GM21576 (cell line): Measurements from ENCODE around the gene ANKRD50.

Experiments
- ATAC-seq: cut with Tn5 transposase; IDR thresholded peaks from one replicate; pipeline ENCODE4 v1.9.1; 2021; ENCODE audit warnings: mild to moderate bottlenecking, moderate library complexity; ENCODE audit not compliant: unreplicated experiment

Gene ANKRD50

GRCh38 chr4:124710015-124710741 is 2.4 kb downstream of the ANKRD50 start:
- no peak for ATAC-seq

- no peak for ATAC-seq
Observed at GRCh38 chr4:124708517-124709300, 3.8 kb downstream of the ANKRD50 start.

GRCh38 chr4:124705393-124705792 is 7.1 kb downstream of the ANKRD50 start:
- no peak for ATAC-seq

- ATAC-seq = no peak
Observed at GRCh38 chr4:124703154-124703553, 9.4 kb downstream of the ANKRD50 start.

GRCh38 chr4:124697441-124697840 is 15.1 kb downstream of the ANKRD50 start:
- no peak for ATAC-seq

- ATAC-seq = no peak
Observed at GRCh38 chr4:124696182-124696581, 16.4 kb downstream of the ANKRD50 start.

GRCh38 chr4:124694946-124695598 is 17.5 kb downstream of the ANKRD50 start:
- no peak for ATAC-seq

GRCh38 chr4:124694306-124694705 is 18.2 kb downstream of the ANKRD50 start:
- ATAC-seq = no peak

- ATAC-seq = no peak
Observed at GRCh38 chr4:124691801-124692200, 20.7 kb downstream of the ANKRD50 start.

GRCh38 chr4:124686279-124686678 is 26.3 kb downstream of the ANKRD50 start:
- no peak for ATAC-seq

- ATAC-seq = no peak
Observed at GRCh38 chr4:124685851-124686250, 26.7 kb downstream of the ANKRD50 start.

- ATAC-seq = no peak
Observed at GRCh38 chr4:124684301-124684700, 28.2 kb downstream of the ANKRD50 start.

- ATAC-seq = no peak
Observed at GRCh38 chr4:124682384-124682783, 30.1 kb downstream of the ANKRD50 start.

GRCh38 chr4:124666496-124666895 is 46.0 kb downstream of the ANKRD50 start:
- no peak for ATAC-seq

- no peak for ATAC-seq
Observed at GRCh38 chr4:124658795-124659194, 53.7 kb downstream of the ANKRD50 start.

GRCh38 chr4:124650614-124651013 is 61.9 kb downstream of the ANKRD50 start:
- ATAC-seq = no peak

GRCh38 chr4:124647599-124647998 is 64.9 kb downstream of the ANKRD50 start:
- no peak for ATAC-seq

GRCh38 chr4:124644621-124645020 is 67.9 kb downstream of the ANKRD50 start:
- ATAC-seq = no peak

GRCh38 chr4:124642846-124643245 is 69.7 kb downstream of the ANKRD50 start:
- ATAC-seq = no peak

GRCh38 chr4:124641715-124642381 is 70.7 kb downstream of the ANKRD50 start:
- ATAC-seq = no peak

- no peak for ATAC-seq
Observed at GRCh38 chr4:124640022-124640730, 72.4 kb downstream of the ANKRD50 start.
